Cardiac muscle cell (in vitro differentiated cells and primary cell): ENCODE data around the gene GASK1B. TPM values are rescaled to one million over a fixed set of nuclear protein-coding genes. Genes with fewer than 3 reads are reported as not detected.

Source experiments
- DNase-seq, 2 donors: peaks; one replicate each; pipeline versions ENCODE4 v3.0.0 to v3.0.0-alpha.2; 2010 to 2017; ENCODE audit warnings: low read depth in 1 of 2, low spot score in 1 of 2
- H3K27ac ChIP-seq: fragments of 200-600 bp; sonication (generic); 2 replicates; pipeline ENCODE4 v1.5.1; 2016
- H3K27me3 ChIP-seq: fragments of 200-600 bp; sonication (generic); 2 replicates; pipeline ENCODE4 v1.6.0; 2016; ENCODE audit warnings: control low read depth
- H3K36me3 ChIP-seq: fragments of 200-600 bp; sonication (generic); 2 replicates; pipeline ENCODE4 v1.5.1; 2016; ENCODE audit warnings: control low read depth
- H3K4me1 ChIP-seq: fragments of 200-600 bp; sonication (generic); 2 replicates; pipeline ENCODE4 v1.8.1; 2017; ENCODE audit warnings: low read depth, mild to moderate bottlenecking, mixed run types
- H3K4me3 ChIP-seq: fragments of 200-600 bp; sonication (generic); 2 replicates; pipeline ENCODE4 v1.5.1; 2016; ENCODE audit warnings: mild to moderate bottlenecking
- H3K9me3 ChIP-seq: fragments of 200-600 bp; sonication (generic); 2 replicates; pipeline ENCODE4 v1.5.1; 2017; ENCODE audit warnings: low read depth, mild to moderate bottlenecking, control low read depth
- CTCF ChIP-seq: IDR thresholded peaks from 2 replicates; pipeline ENCODE4 v1.5.1; 2012; ENCODE audit warnings: low read depth, mild to moderate bottlenecking, low read length
- polyA plus RNA-seq: library from polyadenylated mRNA; unstranded; fragments of >200 nt; fragmentation: Nextera tagmentation; extraction: Ambion mirVana; gene quantifications from 2 replicates; pipeline ENCODE4 v1.2.1, GENCODE V29; 2016
- total RNA-seq: library from RNA; depleted of rRNA; stranded (reverse); fragments of >200 nt; gene quantifications from 2 replicates; pipeline ENCODE4 v1.2.3, GENCODE V29; 2016

The GASK1B gene
- total and polyA plus RNA-seq, 2 experiments from 2014 or later: 8.5 to 19.1 TPM

GRCh38 chr4:158202481-158202880 lies 29.7 kb upstream of the GASK1B start:
- no peak overlapping the region for H3K27ac ChIP-seq
- no peaks in the 10 kb centered on the region for H3K27me3 ChIP-seq
- no peaks in the 10 kb centered on the region for H3K9me3 ChIP-seq
- no peak for DNase-seq
- H3K36me3 ChIP-seq: no peaks in the 10 kb centered on the region
- no peak overlapping the region for H3K4me3 ChIP-seq
- H3K4me1 ChIP-seq: no peaks in the 10 kb centered on the region
- no peak for TF ChIP-seq CTCF

- Histone ChIP-seq H3K9me3 (no peaks in the 10 kb centered on the region), H3K27ac (no peak overlapping the region), H3K4me3 (no peak overlapping the region), H3K27me3 (no peaks in the 10 kb centered on the region), H3K4me1 (no peaks in the 10 kb centered on the region), H3K36me3 (no peaks in the 10 kb centered on the region)
- no peak for DNase-seq
- TF ChIP-seq CTCF: no peak
These were observed 29.1 kb upstream of the GASK1B start for GRCh38 chr4:158201876-158202275.

- TF ChIP-seq CTCF: no peak
- H3K4me1 ChIP-seq: no peaks in the 10 kb centered on the region
- H3K36me3 ChIP-seq: no peaks in the 10 kb centered on the region
- no peak for DNase-seq
- H3K27me3 ChIP-seq: no peaks in the 10 kb centered on the region
- no peak overlapping the region for H3K4me3 ChIP-seq
- H3K27ac ChIP-seq: no peak overlapping the region
- no peaks in the 10 kb centered on the region for H3K9me3 ChIP-seq
These were observed 28.5 kb upstream of the GASK1B start for GRCh38 chr4:158201322-158201721.

GRCh38 chr4:158200214-158200613 lies 27.4 kb upstream of the GASK1B start:
- no peak overlapping the region for H3K4me3 ChIP-seq
- no peaks in the 10 kb centered on the region for H3K9me3 ChIP-seq
- no peak for DNase-seq
- H3K4me1 ChIP-seq: no peaks in the 10 kb centered on the region
- no peaks in the 10 kb centered on the region for H3K36me3 ChIP-seq
- H3K27ac ChIP-seq: no peak overlapping the region
- TF ChIP-seq CTCF: no peak
- no peaks in the 10 kb centered on the region for H3K27me3 ChIP-seq

- Histone ChIP-seq H3K27me3 (no peaks in the 10 kb centered on the region), H3K27ac (no peak overlapping the region), H3K4me3 (no peak overlapping the region), H3K36me3 (no peaks in the 10 kb centered on the region), H3K9me3 (no peaks in the 10 kb centered on the region), H3K4me1 (no peaks in the 10 kb centered on the region)
- no peak for DNase-seq
- no peak for TF ChIP-seq CTCF
These were observed 24.5 kb upstream of the GASK1B start for GRCh38 chr4:158197194-158197776.
